Left lung (tissue), 10 donors: ENCODE measurements around the gene DPP3. TPM values are rescaled to one million over a fixed set of nuclear protein-coding genes. Genes with fewer than 3 reads are reported as not detected.
"Not testable (repeated sequence)": the region's sequence is repeated elsewhere in the genome, so short reads cannot be mapped to it uniquely, and the experiment has no call there.

Experiments used
- ATAC-seq: fragments of 200-7000 bp; cut with Tn5 transposase; one replicate; pipeline ENCODE4 v1.9.1; 2020; ENCODE audit warnings: moderate library complexity
- DNase-seq, 4 donors: peaks; one replicate each; pipeline ENCODE4 v3.0.0-alpha.2; 2013 to 2020
- H3K27ac ChIP-seq, 2 donors: fragments of 200-600 bp; sonication (generic) in 1 of 2; one replicate each; pipeline versions ENCODE4 v1.5.0 to v1.8.0; 2020 to 2021
- H3K27me3 ChIP-seq, 2 donors: fragments of 200-600 bp; sonication (generic) in 1 of 2; one replicate each; pipeline versions ENCODE4 v1.5.0 to v1.8.0; 2020 to 2021
- H3K36me3 ChIP-seq, 2 donors: fragments of 200-600 bp; sonication (generic) in 1 of 2; one replicate each; pipeline versions ENCODE4 v1.5.0 to v1.8.0; 2020 to 2021
- H3K4me1 ChIP-seq, 2 donors: fragments of 200-600 bp; one replicate each; pipeline ENCODE4 v1.8.0; 2021
- H3K4me3 ChIP-seq, 2 donors: fragments of 200-600 bp; sonication (generic) in 1 of 2; one replicate each; pipeline versions ENCODE4 v1.5.0 to v1.8.0; 2020 to 2021; ENCODE audit warnings: mild to moderate bottlenecking in 1 of 2
- H3K9me3 ChIP-seq, 2 donors: fragments of 200-600 bp; sonication (generic) in 1 of 2; one replicate each; pipeline versions ENCODE4 v1.5.0 to v1.8.0; 2020 to 2021
- CTCF ChIP-seq, 2 donors: fragments of 200-600 bp; sonication (generic) in 1 of 2; IDR thresholded peaks; one replicate each; pipeline versions ENCODE4 v1.5.0 to v1.8.0; 2021; ENCODE audit warnings: antibody characterized with exemption in 2 of 2
- intact Hi-C, 2 donors: fragments of 100-400 bp; cut with DNase I; formaldehyde crosslinking; loops; one replicate each; pipeline versions ENCODE4 v1.11.2 to v1.14.2; 2022
- polyA plus RNA-seq, 6 donors: library from polyadenylated mRNA; unstranded; fragments of 120-200 nt; gene quantifications; one replicate each; pipeline ENCODE4 v1.2.1, GENCODE V29; 2013; ENCODE audit not compliant: insufficient read length in 6 of 6
- total RNA-seq, 2 donors: library from RNA; stranded (reverse); fragmentation: NEBNext Ultra II Directional; extraction: Animal tissue kit (Norgen Biotek cat#: 25700); gene quantifications; one replicate each; pipeline ENCODE4 v1.2.1, GENCODE V29; 2021
- donor health status: DM: no; HTN: yes; CAD: no.
- donor health status: DM: no; HTN: no; CAD: no.

Gene DPP3
- total and polyA plus RNA-seq, 8 donors: 15.0 to 68.1 (median 18.5) TPM

- intact Hi-C loops: no loop called here
These were observed 25.4 kb upstream of the DPP3 start for GRCh38 chr11:66454828-66455227.

GRCh38 chr11:66457826-66458225 lies 22.4 kb upstream of the DPP3 start:
- ATAC-seq (no peak), DNase-seq (no peak)
- Histone ChIP-seq H3K27ac (no peak overlapping the region), H3K36me3 (no peaks in the 10 kb centered on the region), H3K4me3 (no peak overlapping the region), H3K4me1 (no peaks in the 10 kb centered on the region), H3K9me3 (peaks cover 0 to 2% of the 10 kb centered on the region in 2 donors), H3K27me3 (peaks cover 0 to 5% of the 10 kb centered on the region in 2 donors)
- intact Hi-C loops: no loop called here
- no peak for TF ChIP-seq CTCF (IDR thresholded peaks at IDR 0.05)

More at GRCh38 chr11:66454828-66455227, 25.4 kb upstream of the DPP3 start:
- Histone ChIP-seq H3K9me3 (no peaks in the 10 kb centered on the region), H3K4me1 (no peaks in the 10 kb centered on the region), H3K27me3 (peaks cover 0 to 5% of the 10 kb centered on the region in 2 donors), H3K27ac (no peak overlapping the region), H3K36me3 (no peaks in the 10 kb centered on the region), H3K4me3 (no peak overlapping the region)
- no peak for TF ChIP-seq CTCF (IDR thresholded peaks at IDR 0.05)
- DNase-seq (no peak), ATAC-seq (no peak)

DNA sequence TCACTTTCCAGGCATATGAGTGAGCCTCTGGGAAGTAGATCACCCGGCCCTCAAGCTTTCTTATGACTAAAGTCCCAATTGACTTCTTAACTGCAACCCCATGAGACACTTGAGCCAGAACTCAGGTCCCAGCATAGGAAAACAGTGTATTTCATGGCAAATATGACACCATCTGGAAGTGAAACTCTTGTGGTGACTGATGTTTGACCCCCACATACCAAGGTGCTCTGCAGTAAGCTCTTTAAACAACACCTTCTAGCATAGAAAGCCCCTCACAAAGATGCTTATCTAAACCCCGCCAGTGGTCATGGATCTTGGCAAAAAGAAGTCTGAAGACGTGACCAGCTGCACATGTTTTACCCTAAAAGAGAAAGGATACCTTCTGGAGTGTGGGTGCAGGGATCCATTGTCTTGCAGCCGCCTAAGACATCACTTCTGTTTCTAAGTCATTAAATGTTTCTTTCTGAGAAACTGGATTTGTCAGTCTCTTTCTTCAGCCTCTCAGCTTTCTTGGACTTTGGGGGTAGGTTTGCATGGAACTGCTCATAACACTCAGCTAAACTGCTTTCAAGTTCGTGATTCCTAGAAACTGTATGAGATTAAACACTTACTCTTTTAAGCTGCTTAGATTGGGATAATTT lies 21.0 kb upstream of the DPP3 start:
- intact Hi-C loops: no loop called here
- H3K27ac ChIP-seq: no peak overlapping the region
- DNase-seq (no peak), ATAC-seq (no peak)
- no peaks in the 10 kb centered on the region for H3K4me1 ChIP-seq
- H3K36me3 ChIP-seq: no peaks in the 10 kb centered on the region
- TF ChIP-seq CTCF (IDR thresholded peaks at IDR 0.05): no peak
- peaks cover 0 to 4% of the 10 kb centered on the region in 2 donors for H3K27me3 ChIP-seq
- H3K4me3 ChIP-seq: no peak overlapping the region
- H3K9me3 ChIP-seq: peaks cover 0 to 2% of the 10 kb centered on the region in 2 donors

DNA sequence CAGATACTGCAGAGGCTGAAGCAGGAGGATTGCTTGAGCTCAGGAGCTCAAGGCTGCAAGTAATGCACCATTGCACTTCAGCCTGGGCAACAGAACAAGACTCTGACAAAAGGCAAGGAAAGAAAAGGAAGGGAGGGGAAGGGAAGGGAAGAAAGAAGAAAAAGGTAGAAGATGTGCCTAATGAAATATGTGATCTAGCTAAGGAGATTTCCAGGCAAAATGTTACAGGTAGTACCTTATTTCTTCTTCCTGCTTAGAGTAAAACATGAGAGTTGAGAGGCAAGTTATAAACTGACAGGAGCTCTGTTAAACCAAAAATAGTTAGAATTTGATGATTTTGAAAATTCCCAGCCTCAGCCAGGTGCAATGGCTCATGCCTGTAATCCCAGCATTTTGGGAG lies 18.2 kb upstream of the DPP3 start:
- Histone ChIP-seq H3K9me3 (peaks cover 0 to 2% of the 10 kb centered on the region in 2 donors), H3K27me3 (no peaks in the 10 kb centered on the region), H3K4me3 (no peak overlapping the region), H3K36me3 (no peaks in the 10 kb centered on the region), H3K4me1 (peaks cover 0 to 8% of the 10 kb centered on the region in 2 donors), H3K27ac (no peak overlapping the region)
- no peak for TF ChIP-seq CTCF (IDR thresholded peaks at IDR 0.05)
- DNase-seq (no peak), ATAC-seq (no peak)
- intact Hi-C loops: no loop called here

DNA sequence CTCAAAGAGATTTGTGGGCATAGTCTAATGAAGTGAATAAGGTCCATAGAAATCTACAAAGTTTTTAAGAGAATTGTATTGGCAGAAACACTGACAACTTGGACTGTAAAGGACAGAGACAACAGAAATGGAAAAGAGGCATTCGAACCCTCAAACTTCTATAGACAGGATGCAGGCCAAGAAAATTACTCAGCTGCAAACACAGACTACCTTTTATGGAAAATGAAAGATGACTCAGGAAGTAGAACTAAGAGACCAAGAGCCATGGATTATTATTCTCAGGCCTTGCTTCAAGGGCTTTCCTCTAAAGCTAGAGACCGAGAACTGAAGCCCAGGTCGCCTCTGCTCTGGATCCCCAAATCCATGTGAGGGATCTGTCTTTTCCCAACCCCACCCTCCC lies 17.3 kb upstream of the DPP3 start:
- Histone ChIP-seq H3K9me3 (peaks cover 0 to 2% of the 10 kb centered on the region in 2 donors), H3K36me3 (no peaks in the 10 kb centered on the region), H3K4me1 (peaks cover 7 to 16% of the 10 kb centered on the region in 2 donors), H3K4me3 (no peak overlapping the region), H3K27me3 (no peaks in the 10 kb centered on the region), H3K27ac (no peak overlapping the region)
- TF ChIP-seq CTCF (IDR thresholded peaks at IDR 0.05): no peak
- ATAC-seq (no peak), DNase-seq (no peak)
- intact Hi-C loops: no loop called here

- DNase-seq, H3K36me3 ChIP-seq, H3K27ac ChIP-seq, H3K9me3 ChIP-seq, H3K4me3 ChIP-seq, H3K27me3 ChIP-seq, ATAC-seq, intact Hi-C loops: not testable (repeated sequence)
- peaks cover 9 to 22% of the 10 kb centered on the region in 2 donors for H3K4me1 ChIP-seq
These were observed 16.1 kb upstream of the DPP3 start for GRCh38 chr11:66464116-66464515.
